ENCODE measurements around the gene MKRN2.

MKRN2 gene

GRCh38 chr3:12593473-12593872 lies 36.6 kb downstream of the MKRN2 start:
- no peak for FAIRE-seq
- TF ChIP-seq SPI1 (IDR thresholded peaks at IDR 0.05; ENCODE audit: low read depth, low read length) (no peak), POU2F2 (IDR thresholded peaks at IDR 0.05; ENCODE audit: low read depth, low read length) (no peak), TAF1 (IDR thresholded peaks at IDR 0.05; ENCODE audit: low read depth, low read length) (no peak), POLR2A (IDR thresholded peaks at IDR 0.05; ENCODE audit: low read depth, low read length) (no peak), PAX5 (IDR thresholded peaks at IDR 0.05; ENCODE audit: insufficient read depth, low read length, severe bottlenecking) (no peak), POLR2AphosphoS5 (IDR thresholded peaks at IDR 0.05; ENCODE audit: low read depth, low read length) (no peak)
- DNase-seq (ENCODE audit: insufficient read length, low spot score), result no peak

- TF ChIP-seq POLR2AphosphoS5 (IDR thresholded peaks at IDR 0.05; ENCODE audit: low read depth, low read length), result no peak
- TF ChIP-seq SPI1 (IDR thresholded peaks at IDR 0.05; ENCODE audit: low read depth, low read length), result no peak
- no peak for TF ChIP-seq PAX5 (IDR thresholded peaks at IDR 0.05; ENCODE audit: insufficient read depth, low read length, severe bottlenecking)
- no peak for TF ChIP-seq TAF1 (IDR thresholded peaks at IDR 0.05; ENCODE audit: low read depth, low read length)
- TF ChIP-seq POU2F2 (IDR thresholded peaks at IDR 0.05; ENCODE audit: low read depth, low read length), result no peak
- no peak for TF ChIP-seq POLR2A (IDR thresholded peaks at IDR 0.05; ENCODE audit: low read depth, low read length)
- no peak for DNase-seq (ENCODE audit: insufficient read length, low spot score)
- no peak for FAIRE-seq
Observed at GRCh38 chr3:12598890-12599289, 42.0 kb downstream of the MKRN2 start.

GRCh38 chr3:12601072-12601471 lies 44.2 kb downstream of the MKRN2 start:
- no peak for TF ChIP-seq POLR2AphosphoS5 (IDR thresholded peaks at IDR 0.05; ENCODE audit: low read depth, low read length)
- TF ChIP-seq PAX5 (IDR thresholded peaks at IDR 0.05; ENCODE audit: insufficient read depth, low read length, severe bottlenecking), result no peak
- no peak for TF ChIP-seq POLR2A (IDR thresholded peaks at IDR 0.05; ENCODE audit: low read depth, low read length)
- no peak for TF ChIP-seq SPI1 (IDR thresholded peaks at IDR 0.05; ENCODE audit: low read depth, low read length)
- TF ChIP-seq POU2F2 (IDR thresholded peaks at IDR 0.05; ENCODE audit: low read depth, low read length), result no peak
- no peak for TF ChIP-seq TAF1 (IDR thresholded peaks at IDR 0.05; ENCODE audit: low read depth, low read length)
- DNase-seq (ENCODE audit: insufficient read length, low spot score), result no peak
- no peak for FAIRE-seq

GRCh38 chr3:12603969-12604368 lies 47.1 kb downstream of the MKRN2 start:
- TF ChIP-seq POLR2A (IDR thresholded peaks at IDR 0.05; ENCODE audit: low read depth, low read length) (no peak), SPI1 (IDR thresholded peaks at IDR 0.05; ENCODE audit: low read depth, low read length) (no peak), POLR2AphosphoS5 (IDR thresholded peaks at IDR 0.05; ENCODE audit: low read depth, low read length) (no peak), TAF1 (IDR thresholded peaks at IDR 0.05; ENCODE audit: low read depth, low read length) (no peak), PAX5 (IDR thresholded peaks at IDR 0.05; ENCODE audit: insufficient read depth, low read length, severe bottlenecking) (no peak)
- no peak for DNase-seq (ENCODE audit: insufficient read length, low spot score)
- no peak for FAIRE-seq

GRCh38 chr3:12608376-12608775 lies 51.5 kb downstream of the MKRN2 start:
- FAIRE-seq, result peak; percentile 31
- no peak for TF ChIP-seq POU2F2 (IDR thresholded peaks at IDR 0.05; ENCODE audit: low read depth, low read length)
- TF ChIP-seq POLR2A (IDR thresholded peaks at IDR 0.05; ENCODE audit: low read depth, low read length), result no peak
- TF ChIP-seq SPI1 (IDR thresholded peaks at IDR 0.05; ENCODE audit: low read depth, low read length), result no peak
- TF ChIP-seq POLR2AphosphoS5 (IDR thresholded peaks at IDR 0.05; ENCODE audit: low read depth, low read length), result no peak
- TF ChIP-seq PAX5 (IDR thresholded peaks at IDR 0.05; ENCODE audit: insufficient read depth, low read length, severe bottlenecking), result no peak
- TF ChIP-seq TAF1 (IDR thresholded peaks at IDR 0.05; ENCODE audit: low read depth, low read length), result no peak
- DNase-seq (ENCODE audit: insufficient read length, low spot score), result no peak

- FAIRE-seq (no peak), DNase-seq (ENCODE audit: insufficient read length, low spot score) (no peak)
- no peak for TF ChIP-seq SPI1 (IDR thresholded peaks at IDR 0.05; ENCODE audit: low read depth, low read length)
- no peak for TF ChIP-seq POLR2A (IDR thresholded peaks at IDR 0.05; ENCODE audit: low read depth, low read length)
- TF ChIP-seq PAX5 (IDR thresholded peaks at IDR 0.05; ENCODE audit: insufficient read depth, low read length, severe bottlenecking), result no peak
- no peak for TF ChIP-seq POU2F2 (IDR thresholded peaks at IDR 0.05; ENCODE audit: low read depth, low read length)
- TF ChIP-seq TAF1 (IDR thresholded peaks at IDR 0.05; ENCODE audit: low read depth, low read length), result no peak
- no peak for TF ChIP-seq POLR2AphosphoS5 (IDR thresholded peaks at IDR 0.05; ENCODE audit: low read depth, low read length)
Observed at GRCh38 chr3:12611117-12611516, 54.2 kb downstream of the MKRN2 start.

- TF ChIP-seq POU2F2 (IDR thresholded peaks at IDR 0.05; ENCODE audit: low read depth, low read length), result no peak
- TF ChIP-seq PAX5 (IDR thresholded peaks at IDR 0.05; ENCODE audit: insufficient read depth, low read length, severe bottlenecking), result no peak
- TF ChIP-seq POLR2A (IDR thresholded peaks at IDR 0.05; ENCODE audit: low read depth, low read length), result no peak
- no peak for TF ChIP-seq TAF1 (IDR thresholded peaks at IDR 0.05; ENCODE audit: low read depth, low read length)
- no peak for TF ChIP-seq SPI1 (IDR thresholded peaks at IDR 0.05; ENCODE audit: low read depth, low read length)
- no peak for TF ChIP-seq POLR2AphosphoS5 (IDR thresholded peaks at IDR 0.05; ENCODE audit: low read depth, low read length)
- DNase-seq (ENCODE audit: insufficient read length, low spot score), result no peak
- FAIRE-seq, result no peak
Observed at GRCh38 chr3:12612514-12613226, 55.8 kb downstream of the MKRN2 start.

- FAIRE-seq, result no peak
- no peak for DNase-seq (ENCODE audit: insufficient read length, low spot score)
- no peak for TF ChIP-seq PAX5 (IDR thresholded peaks at IDR 0.05; ENCODE audit: insufficient read depth, low read length, severe bottlenecking)
- no peak for TF ChIP-seq POLR2AphosphoS5 (IDR thresholded peaks at IDR 0.05; ENCODE audit: low read depth, low read length)
- no peak for TF ChIP-seq TAF1 (IDR thresholded peaks at IDR 0.05; ENCODE audit: low read depth, low read length)
- TF ChIP-seq SPI1 (IDR thresholded peaks at IDR 0.05; ENCODE audit: low read depth, low read length), result no peak
- no peak for TF ChIP-seq POLR2A (IDR thresholded peaks at IDR 0.05; ENCODE audit: low read depth, low read length)
- TF ChIP-seq POU2F2 (IDR thresholded peaks at IDR 0.05; ENCODE audit: low read depth, low read length), result no peak
Observed at GRCh38 chr3:12613250-12613649, 56.4 kb downstream of the MKRN2 start.

GRCh38 chr3:12615266-12615665 lies 58.4 kb downstream of the MKRN2 start:
- FAIRE-seq (no peak), DNase-seq (ENCODE audit: insufficient read length, low spot score) (no peak)
- TF ChIP-seq POU2F2 (IDR thresholded peaks at IDR 0.05; ENCODE audit: low read depth, low read length), result no peak
- TF ChIP-seq SPI1 (IDR thresholded peaks at IDR 0.05; ENCODE audit: low read depth, low read length), result no peak
- TF ChIP-seq POLR2A (IDR thresholded peaks at IDR 0.05; ENCODE audit: low read depth, low read length), result no peak
- no peak for TF ChIP-seq TAF1 (IDR thresholded peaks at IDR 0.05; ENCODE audit: low read depth, low read length)
- no peak for TF ChIP-seq POLR2AphosphoS5 (IDR thresholded peaks at IDR 0.05; ENCODE audit: low read depth, low read length)
- TF ChIP-seq PAX5 (IDR thresholded peaks at IDR 0.05; ENCODE audit: insufficient read depth, low read length, severe bottlenecking), result no peak

Data from GM12891 (cell line).